ENCODE measurements around the gene FCHSD2. TPM values are rescaled to one million over a fixed set of nuclear protein-coding genes. Genes with fewer than 3 reads are reported as not detected.

The FCHSD2 gene
- total and polyA plus RNA-seq, 9 of the 15 experiments (the other 6 are each of a cell fraction or from before 2014, with no cell fraction given): 1.8 to 14.7 (median 6.4) TPM

DNA sequence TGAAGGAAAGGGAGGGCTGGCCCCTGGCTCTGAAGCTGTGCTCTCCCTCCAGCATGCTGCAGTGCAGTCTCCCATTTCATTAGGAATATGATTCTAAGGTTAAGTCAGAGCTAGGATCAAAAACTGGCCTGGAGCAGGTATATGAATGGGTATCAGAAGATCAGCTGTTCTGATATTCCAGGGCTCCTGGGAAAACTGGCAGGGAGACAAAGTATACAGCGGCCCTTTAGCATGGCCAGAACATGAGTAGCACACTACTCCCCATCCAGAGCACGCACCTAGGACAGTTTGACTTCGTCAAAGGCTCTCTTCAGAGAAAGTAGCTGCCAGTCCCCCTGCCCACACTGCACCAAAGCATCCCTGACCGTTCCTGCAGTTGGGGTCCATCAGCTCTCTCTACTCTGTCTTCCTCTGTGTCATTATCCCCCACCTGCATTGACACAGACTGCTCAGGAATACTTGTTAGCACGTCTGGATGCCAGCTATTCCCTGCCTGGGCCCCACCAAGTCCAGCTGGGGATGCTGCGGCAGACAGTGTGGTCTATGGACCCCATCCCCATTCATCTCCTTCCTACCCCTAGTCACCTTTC, 4.0 kb upstream of the FCHSD2 start:
- Histone ChIP-seq H4K20me1 (replicated peaks; ENCODE audit: control insufficient read depth, insufficient read depth, low read length) (no peaks in the 10 kb centered on the region; the same call in 1 of the 2 replicates), H2AFZ (ENCODE audit: low read depth, low read length) (no peak overlapping the region), H3K79me2 (ENCODE audit: control insufficient read depth, insufficient read depth, low read length) (peaks cover 7% of the 10 kb centered on the region), H3K9ac (ENCODE audit: insufficient read depth in 1 of 2, low read depth in 2 of 2, low read length in 2 of 2) (no peak overlapping the region), H3K36me3 (ENCODE audit: control insufficient read depth, insufficient read depth, low read length) (no peaks in the 10 kb centered on the region), H3K4me3 (no peak overlapping the region), H3K4me2 (ENCODE audit: insufficient read depth, low read length) (no peak overlapping the region), H3K27ac (ENCODE audit: extremely low read depth, low read depth, low read length) (no peak overlapping the region), H3K9me1 (ENCODE audit: control insufficient read depth, insufficient read depth, low read length) (no peaks in the 10 kb centered on the region), H3K27me3 (ENCODE audit: control insufficient read depth in 2 of 2, insufficient read depth in 2 of 2, low read length in 2 of 2) (no peaks in the 10 kb centered on the region), H3K9me3 (replicated peaks; ENCODE audit: control insufficient read depth, insufficient read depth, low read depth, low read length) (no peaks in the 10 kb centered on the region), H3K4me1 (replicated peaks in 1 of 2; ENCODE audit: control insufficient read depth in 2 of 2, insufficient read depth in 2 of 2, low read length in 2 of 2) (peaks cover 14 to 29% of the 10 kb centered on the region in 2 experiments)
- CTCF ChIA-PET (ENCODE audit: low intra/inter-chr PET ratio): no interaction called here
- FAIRE-seq (no peak), ATAC-seq (no peak), DNase-seq (ENCODE audit: extremely low read depth in 1 of 4, low spot score in 3 of 4) (no peak)
- intact Hi-C loops (cut with micrococcal nuclease) (no loop called here), in situ Hi-C loops (cut with MboI) (no loop called here)
- POLR2A ChIA-PET: interaction anchor here (0.7 to 1.7 kb wide), 4 partner anchors 12 to 19 kb away, joined by 3 to 7 read pairs (median 4); no protein-coding TSS in a partner anchor
- BruUV-seq (replicated peaks): no TSS peak
- WGBS (ENCODE audit: insufficient coverage, low coverage, missing lambda C conversion rate): 59% methylated on average over 6 of the region's 6 CpGs
- TF ChIP-seq NCOR1 (IDR thresholded peaks at IDR 0.05) (no peak), CREB1 (IDR thresholded peaks at IDR 0.05) (no peak), CREB1 (CRISPR knock-in tag; IDR thresholded peaks at IDR 0.05) (no peak), CAMTA2 (CRISPR knock-in tag; conservative IDR thresholded peaks at IDR 0.05) (no peak), EP400 (IDR thresholded peaks at IDR 0.05) (no peak), SRF (CRISPR knock-in tag; IDR thresholded peaks at IDR 0.05) (no peak)
- TF ChIP-seq, protein P1, sequence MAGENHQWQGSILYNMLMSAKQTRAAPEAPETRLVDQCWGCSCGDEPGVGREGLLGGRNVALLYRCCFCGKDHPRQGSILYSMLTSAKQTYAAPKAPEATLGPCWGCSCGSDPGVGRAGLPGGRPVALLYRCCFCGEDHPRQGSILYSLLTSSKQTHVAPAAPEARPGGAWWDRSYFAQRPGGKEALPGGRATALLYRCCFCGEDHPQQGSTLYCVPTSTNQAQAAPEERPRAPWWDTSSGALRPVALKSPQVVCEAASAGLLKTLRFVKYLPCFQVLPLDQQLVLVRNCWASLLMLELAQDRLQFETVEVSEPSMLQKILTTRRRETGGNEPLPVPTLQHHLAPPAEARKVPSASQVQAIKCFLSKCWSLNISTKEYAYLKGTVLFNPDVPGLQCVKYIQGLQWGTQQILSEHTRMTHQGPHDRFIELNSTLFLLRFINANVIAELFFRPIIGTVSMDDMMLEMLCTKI (IDR thresholded peaks at IDR 0.05; ENCODE audit: partially characterized antibody): no peak
- TF ChIP-seq, protein P2, sequence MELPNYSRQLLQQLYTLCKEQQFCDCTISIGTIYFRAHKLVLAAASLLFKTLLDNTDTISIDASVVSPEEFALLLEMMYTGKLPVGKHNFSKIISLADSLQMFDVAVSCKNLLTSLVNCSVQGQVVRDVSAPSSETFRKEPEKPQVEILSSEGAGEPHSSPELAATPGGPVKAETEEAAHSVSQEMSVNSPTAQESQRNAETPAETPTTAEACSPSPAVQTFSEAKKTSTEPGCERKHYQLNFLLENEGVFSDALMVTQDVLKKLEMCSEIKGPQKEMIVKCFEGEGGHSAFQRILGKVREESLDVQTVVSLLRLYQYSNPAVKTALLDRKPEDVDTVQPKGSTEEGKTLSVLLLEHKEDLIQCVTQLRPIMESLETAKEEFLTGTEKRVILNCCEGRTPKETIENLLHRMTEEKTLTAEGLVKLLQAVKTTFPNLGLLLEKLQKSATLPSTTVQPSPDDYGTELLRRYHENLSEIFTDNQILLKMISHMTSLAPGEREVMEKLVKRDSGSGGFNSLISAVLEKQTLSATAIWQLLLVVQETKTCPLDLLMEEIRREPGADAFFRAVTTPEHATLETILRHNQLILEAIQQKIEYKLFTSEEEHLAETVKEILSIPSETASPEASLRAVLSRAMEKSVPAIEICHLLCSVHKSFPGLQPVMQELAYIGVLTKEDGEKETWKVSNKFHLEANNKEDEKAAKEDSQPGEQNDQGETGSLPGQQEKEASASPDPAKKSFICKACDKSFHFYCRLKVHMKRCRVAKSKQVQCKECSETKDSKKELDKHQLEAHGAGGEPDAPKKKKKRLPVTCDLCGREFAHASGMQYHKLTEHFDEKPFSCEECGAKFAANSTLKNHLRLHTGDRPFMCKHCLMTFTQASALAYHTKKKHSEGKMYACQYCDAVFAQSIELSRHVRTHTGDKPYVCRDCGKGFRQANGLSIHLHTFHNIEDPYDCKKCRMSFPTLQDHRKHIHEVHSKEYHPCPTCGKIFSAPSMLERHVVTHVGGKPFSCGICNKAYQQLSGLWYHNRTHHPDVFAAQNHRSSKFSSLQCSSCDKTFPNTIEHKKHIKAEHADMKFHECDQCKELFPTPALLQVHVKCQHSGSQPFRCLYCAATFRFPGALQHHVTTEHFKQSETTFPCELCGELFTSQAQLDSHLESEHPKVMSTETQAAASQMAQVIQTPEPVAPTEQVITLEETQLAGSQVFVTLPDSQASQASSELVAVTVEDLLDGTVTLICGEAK (IDR thresholded peaks at IDR 0.05): no peak
- TF ChIP-seq, protein P2 (CRISPR knock-in tag; IDR thresholded peaks at IDR 0.05): no peak
- TF ChIP-seq, protein P3, sequence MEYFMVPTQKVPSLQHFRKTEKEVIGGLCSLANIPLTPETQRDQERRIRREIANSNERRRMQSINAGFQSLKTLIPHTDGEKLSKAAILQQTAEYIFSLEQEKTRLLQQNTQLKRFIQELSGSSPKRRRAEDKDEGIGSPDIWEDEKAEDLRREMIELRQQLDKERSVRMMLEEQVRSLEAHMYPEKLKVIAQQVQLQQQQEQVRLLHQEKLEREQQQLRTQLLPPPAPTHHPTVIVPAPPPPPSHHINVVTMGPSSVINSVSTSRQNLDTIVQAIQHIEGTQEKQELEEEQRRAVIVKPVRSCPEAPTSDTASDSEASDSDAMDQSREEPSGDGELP (CRISPR knock-in tag; IDR thresholded peaks at IDR 0.05; ENCODE audit: borderline replicate concordance): no peak

Measured in K562 (cell line).